Measurements from ENCODE around the gene DDX25. TPM values are rescaled to one million over a fixed set of nuclear protein-coding genes. Genes with fewer than 3 reads are reported as not detected.

The DDX25 gene
- total RNA-seq, 1 donor from 2014 or later, result not detected

DNA sequence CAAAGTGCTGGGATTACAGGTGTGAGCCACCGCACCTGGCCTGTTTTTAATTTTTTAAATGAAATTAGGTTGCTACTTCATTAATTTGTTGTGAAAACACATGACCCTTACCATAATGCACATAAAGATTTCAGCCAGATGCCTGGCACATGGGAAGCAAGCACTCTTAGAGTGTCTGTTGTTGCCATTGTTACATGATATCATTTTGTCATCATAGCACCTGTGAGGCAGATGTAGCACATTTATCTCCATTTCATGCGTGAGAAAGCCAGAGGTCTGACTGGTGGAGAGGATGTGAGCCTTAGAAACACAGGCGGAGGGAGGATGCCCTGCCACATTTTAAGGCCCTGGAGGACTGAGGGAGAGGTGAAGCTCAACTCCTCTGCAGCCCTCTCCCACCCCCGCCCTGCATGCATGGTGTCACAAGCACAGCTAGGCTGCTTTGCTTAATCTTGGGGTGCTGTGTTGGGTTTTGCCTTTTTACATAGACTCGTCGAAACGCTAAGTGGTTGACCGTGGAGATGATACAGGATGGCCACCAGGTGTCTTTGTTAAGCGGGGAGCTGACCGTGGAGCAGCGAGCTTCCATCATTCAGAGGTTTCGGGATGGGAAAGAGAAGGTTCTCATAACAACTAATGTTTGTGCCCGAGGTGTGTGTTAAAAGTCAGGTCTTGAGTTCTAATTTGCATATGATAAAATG lies 14.0 kb downstream of the DDX25 start:
- H3K9me3 Mint-ChIP-seq, result no peaks in the 10 kb centered on the region
- peaks cover 22% of the 10 kb centered on the region for H3K27me3 Mint-ChIP-seq (ENCODE audit: insufficient read depth)

DNA sequence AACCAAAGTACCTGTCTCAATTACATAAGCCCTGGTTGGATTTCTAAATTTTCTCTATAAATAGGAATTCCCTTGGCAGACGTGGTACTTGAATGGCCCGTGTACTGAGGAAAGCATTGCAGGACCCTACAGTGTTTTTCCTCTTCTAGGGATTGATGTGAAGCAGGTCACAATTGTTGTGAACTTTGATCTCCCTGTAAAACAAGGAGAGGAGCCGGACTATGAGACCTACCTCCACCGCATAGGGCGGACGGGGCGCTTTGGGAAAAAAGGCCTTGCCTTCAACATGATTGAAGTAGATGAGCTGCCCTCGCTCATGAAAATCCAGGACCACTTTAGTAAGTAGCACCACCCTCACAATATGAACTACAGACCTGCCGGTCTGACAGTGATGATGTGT lies 16.7 kb downstream of the DDX25 start:
- Mint-ChIP-seq H3K9me3 (no peaks in the 10 kb centered on the region), H3K4me1 (ENCODE audit: low read depth) (no peaks in the 10 kb centered on the region), H3K4me3 (no peak overlapping the region), H3K27ac (no peak overlapping the region), H3K36me3 (ENCODE audit: low read depth) (no peaks in the 10 kb centered on the region), H3K27me3 (ENCODE audit: insufficient read depth) (peaks cover 19% of the 10 kb centered on the region)
- no peak for DNase-seq (ENCODE audit: low spot score)
- intact Hi-C loops (cut with micrococcal nuclease), result no loop called here

More for the DNA sequence above, 14.0 kb downstream of the DDX25 start:
- no peak for DNase-seq (ENCODE audit: low spot score)
- no peaks in the 10 kb centered on the region for H3K36me3 Mint-ChIP-seq (ENCODE audit: low read depth)
- intact Hi-C loops (cut with micrococcal nuclease), result no loop called here
- H3K4me1 Mint-ChIP-seq (ENCODE audit: low read depth), result no peaks in the 10 kb centered on the region
- no peak overlapping the region for H3K27ac Mint-ChIP-seq
- H3K4me3 Mint-ChIP-seq, result no peak overlapping the region

DNA sequence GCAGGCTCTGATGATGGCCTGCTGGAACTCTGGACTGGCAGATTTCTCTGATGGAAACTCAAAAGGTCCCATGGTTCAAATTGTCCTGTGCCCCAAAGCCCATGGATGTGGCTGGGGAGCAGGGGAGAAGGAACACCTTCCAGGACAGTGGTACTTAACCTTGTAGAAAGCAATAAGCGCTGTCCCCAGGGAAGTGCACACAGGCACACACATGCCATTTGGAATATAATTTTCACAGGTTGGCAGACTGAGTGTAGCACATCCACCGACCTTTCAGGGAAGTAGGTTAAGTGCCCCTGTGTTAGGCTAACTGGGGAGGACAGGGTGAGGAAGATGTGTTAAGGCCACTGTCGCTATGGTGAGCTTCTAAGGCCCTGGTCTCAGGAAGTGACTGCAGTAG lies 17.8 kb downstream of the DDX25 start:
- Mint-ChIP-seq H3K9me3 (no peaks in the 10 kb centered on the region), H3K36me3 (ENCODE audit: low read depth) (no peaks in the 10 kb centered on the region), H3K4me1 (ENCODE audit: low read depth) (no peaks in the 10 kb centered on the region), H3K27me3 (ENCODE audit: insufficient read depth) (peaks cover 16% of the 10 kb centered on the region), H3K4me3 (no peak overlapping the region), H3K27ac (no peak overlapping the region)
- no peak for DNase-seq (ENCODE audit: low spot score)
- intact Hi-C loops (cut with micrococcal nuclease), result no loop called here

DNA sequence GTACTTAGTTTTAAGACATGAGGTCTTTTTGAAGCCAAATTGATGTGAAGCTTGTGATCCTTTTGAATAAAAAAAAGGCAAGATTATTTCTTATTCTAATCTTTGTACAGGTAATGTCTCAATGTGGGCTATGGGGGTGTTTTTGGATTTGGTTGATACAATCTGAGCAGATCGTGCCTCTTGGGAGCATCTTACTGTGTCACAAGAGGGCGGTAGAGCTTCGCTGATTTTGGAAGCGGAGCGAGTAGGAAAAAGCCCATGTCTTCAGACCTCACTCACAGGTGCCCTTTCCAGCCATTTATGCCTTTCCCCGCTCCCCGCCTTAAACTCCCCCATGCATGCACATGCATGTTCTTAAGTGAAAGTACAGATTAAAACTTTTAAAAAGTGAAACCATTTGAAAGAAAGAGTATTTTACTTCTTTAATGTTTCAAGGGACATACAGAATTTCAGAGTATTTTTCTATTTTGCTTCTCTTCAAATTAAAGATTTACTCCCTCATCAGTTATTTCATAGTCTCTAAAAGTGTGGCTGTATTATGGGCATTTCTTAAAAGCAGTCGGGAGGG lies 18.8 kb downstream of the DDX25 start:
- intact Hi-C loops (cut with micrococcal nuclease), result loop anchor here (1.0 kb wide), 3 partner anchors 271 to 557 kb away; partner anchors contain the start of genes FAM118B and RPUSD4
- no peaks in the 10 kb centered on the region for H3K9me3 Mint-ChIP-seq
- no peak overlapping the region for H3K4me3 Mint-ChIP-seq
- no peak overlapping the region for H3K27ac Mint-ChIP-seq
- H3K27me3 Mint-ChIP-seq (ENCODE audit: insufficient read depth), result peaks cover 21% of the 10 kb centered on the region
- no peaks in the 10 kb centered on the region for H3K4me1 Mint-ChIP-seq (ENCODE audit: low read depth)
- no peaks in the 10 kb centered on the region for H3K36me3 Mint-ChIP-seq (ENCODE audit: low read depth)
- DNase-seq (ENCODE audit: low spot score), result peak; percentile 37

DNA sequence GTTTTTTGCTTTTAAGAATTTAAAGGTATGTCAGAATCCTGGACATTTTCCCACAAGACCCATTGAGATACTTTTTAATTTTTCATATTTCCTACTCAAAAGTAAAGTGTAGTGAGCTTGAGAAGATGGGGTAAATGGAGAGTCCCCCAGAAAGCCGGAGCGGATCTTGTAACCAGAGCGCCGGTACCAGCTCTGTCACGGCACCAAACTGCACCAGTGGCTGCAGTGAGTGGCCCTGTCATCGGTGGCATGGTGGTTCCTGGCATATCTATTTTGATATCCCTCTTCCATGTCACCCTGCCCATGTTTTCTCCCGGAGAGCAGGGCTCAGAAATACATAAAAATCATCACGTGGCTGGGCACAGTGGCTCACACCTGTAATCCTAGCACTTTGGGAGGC lies 19.3 kb downstream of the DDX25 start:
- H3K4me3 Mint-ChIP-seq, result no peak overlapping the region
- H3K36me3 Mint-ChIP-seq (ENCODE audit: low read depth), result no peaks in the 10 kb centered on the region
- H3K9me3 Mint-ChIP-seq, result no peaks in the 10 kb centered on the region
- H3K4me1 Mint-ChIP-seq (ENCODE audit: low read depth), result no peaks in the 10 kb centered on the region
- no peak overlapping the region for H3K27ac Mint-ChIP-seq
- DNase-seq (ENCODE audit: low spot score), result no peak
- peaks cover 21% of the 10 kb centered on the region for H3K27me3 Mint-ChIP-seq (ENCODE audit: insufficient read depth)
- intact Hi-C loops (cut with micrococcal nuclease), result loop anchor here (1.0 kb wide), 3 partner anchors 271 to 557 kb away; partner anchors contain the start of genes FAM118B and RPUSD4

DNA sequence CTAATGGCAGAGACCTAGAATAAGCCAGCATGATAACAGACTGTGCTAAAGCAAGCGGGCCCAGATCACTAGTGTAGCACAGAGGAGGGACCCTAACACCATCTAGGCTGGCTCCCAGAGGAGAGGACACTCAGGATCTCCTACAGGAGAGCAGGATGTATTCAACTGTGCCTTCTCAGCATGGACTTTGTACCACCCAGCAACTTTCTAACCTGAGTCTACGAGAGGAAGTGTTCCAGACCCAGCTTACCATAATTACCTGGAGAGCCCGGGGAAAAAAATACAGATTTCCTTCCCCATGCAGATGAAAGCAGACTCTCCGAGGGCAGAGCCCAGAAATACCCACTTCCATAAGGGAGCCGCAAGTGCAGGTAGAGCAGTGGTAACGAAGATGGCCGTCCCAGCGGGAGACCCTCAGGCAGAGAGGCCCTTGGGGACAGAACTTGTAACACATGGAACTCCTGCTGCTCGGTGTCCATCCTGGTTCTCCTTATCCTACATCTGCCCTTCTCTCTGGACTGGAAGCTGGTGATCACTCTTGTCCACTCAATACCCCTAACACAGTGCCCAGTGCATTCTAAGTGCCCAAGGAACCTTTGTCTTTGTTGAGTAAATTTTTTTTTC lies 20.2 kb downstream of the DDX25 start:
- no peak for DNase-seq (ENCODE audit: low spot score)
- H3K36me3 Mint-ChIP-seq (ENCODE audit: low read depth), result no peaks in the 10 kb centered on the region
- H3K9me3 Mint-ChIP-seq, result no peaks in the 10 kb centered on the region
- H3K4me3 Mint-ChIP-seq, result no peak overlapping the region
- no peaks in the 10 kb centered on the region for H3K4me1 Mint-ChIP-seq (ENCODE audit: low read depth)
- H3K27ac Mint-ChIP-seq, result no peak overlapping the region
- intact Hi-C loops (cut with micrococcal nuclease), result no loop called here
- peaks cover 25% of the 10 kb centered on the region for H3K27me3 Mint-ChIP-seq (ENCODE audit: insufficient read depth)

DNA sequence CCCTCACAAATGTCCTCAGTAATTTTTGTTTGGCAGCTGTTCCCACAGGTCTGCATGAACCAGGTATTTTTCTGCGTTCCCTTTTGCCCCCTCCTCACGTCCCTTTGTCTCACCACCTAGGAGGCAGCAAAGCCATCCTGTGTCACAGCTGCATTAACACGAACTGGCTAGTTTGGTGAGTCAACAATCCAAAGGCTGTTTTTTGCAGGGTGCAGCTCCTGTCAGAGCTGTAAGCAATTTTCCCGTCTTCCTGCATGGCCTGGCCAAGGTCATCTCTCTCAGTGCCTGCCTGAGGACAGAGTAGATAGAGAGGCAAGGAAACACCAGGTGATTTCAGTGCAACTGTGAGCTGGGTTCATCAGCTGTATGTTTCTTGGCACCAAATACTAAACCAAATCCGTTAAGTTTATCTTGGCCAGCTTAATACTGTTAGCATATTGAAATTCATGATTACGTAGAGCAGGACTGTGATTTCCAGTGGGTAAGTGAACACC lies 21.0 kb downstream of the DDX25 start:
- Mint-ChIP-seq H3K27me3 (ENCODE audit: insufficient read depth) (peaks cover 22% of the 10 kb centered on the region), H3K4me1 (ENCODE audit: low read depth) (no peaks in the 10 kb centered on the region), H3K27ac (no peak overlapping the region), H3K4me3 (no peak overlapping the region), H3K36me3 (ENCODE audit: low read depth) (no peaks in the 10 kb centered on the region), H3K9me3 (no peaks in the 10 kb centered on the region)
- intact Hi-C loops (cut with micrococcal nuclease), result no loop called here
- DNase-seq (ENCODE audit: low spot score), result no peak

DNA sequence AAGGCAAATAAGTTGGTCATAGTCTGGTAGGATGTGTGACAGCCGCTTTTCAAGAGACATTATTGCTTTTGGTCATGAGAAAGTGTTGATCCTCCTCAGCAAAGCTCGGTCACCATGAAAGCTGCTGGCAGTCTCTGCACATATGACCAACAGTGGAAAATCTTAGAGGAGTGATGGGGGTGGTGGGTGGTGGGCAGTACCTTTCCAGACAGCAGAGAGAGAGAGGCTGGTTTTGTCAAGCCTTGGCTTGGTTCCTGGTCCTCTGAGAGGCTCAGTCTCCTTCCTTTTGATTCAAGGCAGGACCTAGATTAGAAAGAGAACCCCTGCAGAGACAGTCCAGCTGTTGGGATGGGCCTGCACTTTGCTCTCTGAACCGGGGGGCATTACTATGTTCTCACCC lies 21.5 kb downstream of the DDX25 start:
- DNase-seq (ENCODE audit: low spot score), result no peak
- Mint-ChIP-seq H3K9me3 (no peaks in the 10 kb centered on the region), H3K27ac (no peak overlapping the region), H3K36me3 (ENCODE audit: low read depth) (no peaks in the 10 kb centered on the region), H3K27me3 (ENCODE audit: insufficient read depth) (peaks cover 22% of the 10 kb centered on the region), H3K4me1 (ENCODE audit: low read depth) (no peaks in the 10 kb centered on the region), H3K4me3 (no peak overlapping the region)
- intact Hi-C loops (cut with micrococcal nuclease), result no loop called here

DNA sequence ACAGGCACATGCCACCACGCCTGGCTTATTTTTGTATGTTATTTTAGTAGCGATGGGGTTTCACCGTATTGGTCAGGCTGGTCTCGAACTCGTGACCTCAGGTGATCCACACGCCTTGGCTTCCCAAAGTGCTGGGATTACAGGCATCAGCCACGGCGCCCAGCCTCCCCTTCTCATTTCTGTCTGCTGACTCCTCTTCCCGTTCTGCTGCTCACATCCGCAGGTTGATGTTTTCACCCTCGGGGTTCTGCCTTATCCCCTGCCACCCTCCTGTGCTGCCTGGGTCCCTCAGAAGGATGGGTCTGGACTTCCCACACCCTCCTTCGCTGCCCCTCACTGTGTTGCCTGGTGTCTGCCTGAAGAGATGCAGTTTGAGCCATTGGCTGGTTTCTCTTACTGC lies 22.4 kb downstream of the DDX25 start:
- no peaks in the 10 kb centered on the region for H3K36me3 Mint-ChIP-seq (ENCODE audit: low read depth)
- DNase-seq (ENCODE audit: low spot score), result no peak
- no peaks in the 10 kb centered on the region for H3K9me3 Mint-ChIP-seq
- H3K27ac Mint-ChIP-seq, result no peak overlapping the region
- peaks cover 23% of the 10 kb centered on the region for H3K27me3 Mint-ChIP-seq (ENCODE audit: insufficient read depth)
- intact Hi-C loops (cut with micrococcal nuclease), result no loop called here
- no peak overlapping the region for H3K4me3 Mint-ChIP-seq
- no peaks in the 10 kb centered on the region for H3K4me1 Mint-ChIP-seq (ENCODE audit: low read depth)

DNA sequence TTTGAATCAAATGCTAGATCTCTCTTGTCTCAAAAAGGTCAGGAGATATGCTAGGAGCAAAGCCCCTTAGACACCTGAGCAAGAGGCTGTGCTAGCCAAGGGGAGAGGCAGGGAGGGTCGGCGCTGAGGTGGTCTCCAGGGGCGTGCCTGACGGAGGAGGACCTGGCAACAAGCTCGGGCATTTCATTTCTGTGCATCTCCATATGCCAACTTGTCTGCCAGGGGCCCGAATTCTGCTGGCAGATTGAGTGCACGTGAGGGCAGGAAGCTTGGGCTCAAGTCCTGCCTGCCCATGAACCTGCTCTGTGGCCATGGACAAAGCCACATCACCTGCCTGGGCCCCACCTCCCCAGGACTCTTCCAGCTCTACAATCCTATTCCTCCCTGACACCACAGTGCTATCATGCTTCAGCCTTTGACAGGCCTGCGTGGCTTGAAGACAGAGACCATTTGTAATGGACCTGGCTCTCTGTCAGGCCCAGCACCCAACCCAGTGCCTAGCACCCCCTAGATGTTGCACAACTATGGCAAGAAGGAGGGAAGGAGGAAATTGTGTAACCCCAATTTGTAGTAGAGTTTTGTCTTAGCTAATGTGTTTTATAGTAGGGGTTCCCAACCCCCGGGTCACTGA lies 25.3 kb downstream of the DDX25 start:
- H3K36me3 Mint-ChIP-seq (ENCODE audit: low read depth), result no peaks in the 10 kb centered on the region
- no peak for DNase-seq (ENCODE audit: low spot score)
- intact Hi-C loops (cut with micrococcal nuclease), result no loop called here
- peaks cover 22% of the 10 kb centered on the region for H3K27me3 Mint-ChIP-seq (ENCODE audit: insufficient read depth)
- no peak overlapping the region for H3K4me3 Mint-ChIP-seq
- no peak overlapping the region for H3K27ac Mint-ChIP-seq
- no peaks in the 10 kb centered on the region for H3K9me3 Mint-ChIP-seq
- no peaks in the 10 kb centered on the region for H3K4me1 Mint-ChIP-seq (ENCODE audit: low read depth)

DNA sequence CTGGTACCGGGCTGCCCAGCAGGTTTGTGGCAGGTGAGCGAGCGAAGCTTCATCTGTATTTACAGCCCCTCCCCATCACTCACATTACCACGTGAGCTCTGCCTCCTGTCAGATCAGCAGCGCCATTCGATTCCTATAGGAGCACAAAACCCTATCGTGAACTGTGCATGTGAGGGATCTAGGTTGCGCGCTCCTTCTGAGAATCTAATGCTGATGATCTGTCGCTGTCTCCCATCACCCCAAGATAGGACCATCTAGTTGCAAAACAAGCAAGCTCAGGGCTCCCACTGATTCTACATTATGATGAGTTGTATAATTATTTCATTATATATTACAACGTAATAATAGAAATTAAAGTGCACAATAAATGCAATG lies 25.8 kb downstream of the DDX25 start:
- no peak for DNase-seq (ENCODE audit: low spot score)
- no peaks in the 10 kb centered on the region for H3K9me3 Mint-ChIP-seq
- H3K4me1 Mint-ChIP-seq (ENCODE audit: low read depth), result no peaks in the 10 kb centered on the region
- no peaks in the 10 kb centered on the region for H3K36me3 Mint-ChIP-seq (ENCODE audit: low read depth)
- peaks cover 22% of the 10 kb centered on the region for H3K27me3 Mint-ChIP-seq (ENCODE audit: insufficient read depth)
- intact Hi-C loops (cut with micrococcal nuclease), result no loop called here
- H3K27ac Mint-ChIP-seq, result no peak overlapping the region
- H3K4me3 Mint-ChIP-seq, result no peak overlapping the region

DNA sequence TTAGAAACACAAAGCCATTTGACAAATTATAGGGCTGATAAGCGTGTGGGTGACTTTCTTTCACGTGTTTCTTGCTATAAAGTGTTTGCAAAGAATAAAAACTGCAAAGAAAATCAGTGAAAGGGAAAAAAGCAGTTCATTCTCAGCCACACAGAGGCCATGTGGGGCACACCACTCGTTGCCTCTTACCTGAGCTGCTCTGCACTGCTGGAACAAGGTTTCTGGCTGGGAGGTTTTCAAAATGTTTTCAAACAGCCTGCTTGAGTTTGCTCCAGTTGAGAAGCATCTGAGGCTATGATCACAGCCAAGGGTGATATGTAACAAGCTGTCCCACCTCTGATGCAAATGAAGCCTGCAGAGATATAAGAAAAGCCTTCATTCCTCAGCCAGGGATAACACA lies 26.8 kb downstream of the DDX25 start:
- Mint-ChIP-seq H3K9me3 (no peaks in the 10 kb centered on the region), H3K4me1 (ENCODE audit: low read depth) (no peaks in the 10 kb centered on the region)
- no peak for DNase-seq (ENCODE audit: low spot score)

DNA sequence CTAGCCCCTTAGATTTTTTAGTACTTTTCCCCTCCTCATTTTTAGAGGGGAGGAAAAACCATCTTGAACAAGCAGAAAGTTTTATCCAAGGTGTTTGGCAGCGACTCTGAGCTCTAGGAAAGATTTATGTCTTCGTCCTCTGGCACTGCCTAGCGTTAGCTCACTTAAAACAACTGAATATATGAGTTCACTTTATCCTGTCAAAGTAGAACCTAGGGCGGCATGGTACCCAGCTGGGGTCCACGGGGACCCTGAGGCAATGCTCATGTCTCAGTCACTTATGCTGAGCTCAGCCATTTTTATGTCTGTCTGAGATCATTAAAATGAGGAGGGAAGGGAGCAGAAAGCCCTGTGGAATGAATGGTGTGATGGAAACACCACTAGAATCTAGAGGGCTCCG lies 27.4 kb downstream of the DDX25 start:
- Mint-ChIP-seq H3K4me3 (no peak overlapping the region), H3K9me3 (no peaks in the 10 kb centered on the region), H3K36me3 (ENCODE audit: low read depth) (no peaks in the 10 kb centered on the region), H3K4me1 (ENCODE audit: low read depth) (no peaks in the 10 kb centered on the region), H3K27me3 (ENCODE audit: insufficient read depth) (peaks cover 24% of the 10 kb centered on the region), H3K27ac (no peak overlapping the region)
- intact Hi-C loops (cut with micrococcal nuclease), result no loop called here
- DNase-seq (ENCODE audit: low spot score), result no peak

More for the DNA sequence above, 26.8 kb downstream of the DDX25 start:
- Mint-ChIP-seq H3K27me3 (ENCODE audit: insufficient read depth) (peaks cover 22% of the 10 kb centered on the region), H3K27ac (no peak overlapping the region), H3K4me3 (no peak overlapping the region), H3K36me3 (ENCODE audit: low read depth) (no peaks in the 10 kb centered on the region)
- intact Hi-C loops (cut with micrococcal nuclease), result no loop called here
